Keratinocyte (primary cell): Measurements from ENCODE around the gene SMARCA2. TPM values are rescaled to one million over a fixed set of nuclear protein-coding genes. Genes with fewer than 3 reads are reported as not detected.

Experiments
- DNase-seq: peaks from one replicate; pipeline ENCODE4 v3.0.0-alpha.2; 2011; ENCODE audit warnings: low read depth, missing footprints, low spot score
- FAIRE-seq: peaks from 2 replicates; lab custom pipeline; 2011; peaks lifted over from hg19 to GRCh38; lab: Jason Lieb, UNC
- H2AFZ ChIP-seq: 2 replicates; pipeline ENCODE4 v1.6.0; 2012; ENCODE audit warnings: low read length, control low read depth, inconsistent platforms; ENCODE audit not compliant: control insufficient read depth
- H3K27ac ChIP-seq: 2 replicates; pipeline ENCODE4 v1.5.1; 2011; ENCODE audit warnings: low read length; ENCODE audit not compliant: control insufficient read depth, insufficient read depth
- H3K27me3 ChIP-seq: 3 replicates; pipeline ENCODE4 v1.6.0; 2011; ENCODE audit warnings: low read length; ENCODE audit not compliant: control insufficient read depth, insufficient read depth; ENCODE audit errors: extremely low read depth
- H3K36me3 ChIP-seq, 2 experiments: 2 replicates in 1 of 2; 3 replicates in 1 of 2; pipeline ENCODE4 v1.5.1; 2011; ENCODE audit warnings: low read length in 2 of 2, mild to moderate bottlenecking in 1 of 2; ENCODE audit not compliant: control insufficient read depth in 2 of 2, insufficient read depth in 2 of 2; ENCODE audit errors: extremely low read depth in 1 of 2
- H3K4me1 ChIP-seq: 3 replicates; pipeline ENCODE4 v1.5.1; 2011; ENCODE audit warnings: low read length; ENCODE audit not compliant: control insufficient read depth, insufficient read depth; ENCODE audit errors: extremely low read depth
- H3K4me2 ChIP-seq: 3 replicates; pipeline ENCODE4 v1.6.0; 2011; ENCODE audit warnings: low read depth, low read length; ENCODE audit not compliant: control insufficient read depth, insufficient read depth; ENCODE audit errors: extremely low read depth
- H3K4me3 ChIP-seq, 3 experiments: fragments of 200-600 bp in 1 of 3; sonication (generic) in 1 of 3; 2 replicates in 2 of 3; 3 replicates in 1 of 3; pipeline ENCODE4 v1.5.1; 2011 to 2016; ENCODE audit warnings: low read length in 3 of 3, mild to moderate bottlenecking in 3 of 3, control low read depth in 2 of 3, inconsistent platforms in 1 of 3, low read depth in 1 of 3, mixed read lengths in 1 of 3, mixed run types in 1 of 3, moderate library complexity in 1 of 3; ENCODE audit not compliant: control insufficient read depth in 2 of 3, insufficient read depth in 2 of 3; ENCODE audit errors: extremely low read depth in 1 of 3
- H3K79me2 ChIP-seq: 2 replicates; pipeline ENCODE4 v1.6.0; 2012; ENCODE audit warnings: low read length; ENCODE audit not compliant: control insufficient read depth, insufficient read depth
- H3K9ac ChIP-seq: 3 replicates; pipeline ENCODE4 v1.6.0; 2011; ENCODE audit warnings: low read length; ENCODE audit not compliant: control insufficient read depth, insufficient read depth; ENCODE audit errors: extremely low read depth
- H3K9me1 ChIP-seq: 3 replicates; pipeline ENCODE4 v1.6.0; 2011; ENCODE audit warnings: low read length; ENCODE audit not compliant: control insufficient read depth, insufficient read depth; ENCODE audit errors: extremely low read depth
- H3K9me3 ChIP-seq: 2 replicates; pipeline ENCODE4 v1.5.1; 2012; ENCODE audit warnings: low read depth, low read length; ENCODE audit not compliant: control insufficient read depth
- H4K20me1 ChIP-seq: 3 replicates; pipeline ENCODE4 v1.6.0; 2011; ENCODE audit warnings: low read length; ENCODE audit not compliant: control insufficient read depth, insufficient read depth; ENCODE audit errors: extremely low read depth
- CTCF ChIP-seq, 3 experiments: IDR thresholded peaks in 1 of 3; conservative IDR thresholded peaks in 1 of 3; optimal IDR thresholded peaks in 1 of 3; 2 replicates in 2 of 3; 3 replicates in 1 of 3; pipeline versions ENCODE3 to v1.5.1; 2011; ENCODE audit warnings: low read length in 3 of 3, mild to moderate bottlenecking in 3 of 3, moderate library complexity in 2 of 3, control low read depth in 1 of 3, inconsistent platforms in 1 of 3; ENCODE audit not compliant: insufficient read depth in 2 of 3; ENCODE audit errors: extremely low read depth in 1 of 3
- EZH2 ChIP-seq: IDR thresholded peaks from one replicate; pipeline ENCODE4 v1.6.1; 2012; ENCODE audit warnings: inconsistent platforms, mild to moderate bottlenecking, low read length, moderate library complexity
- dilution Hi-C: fragments of 300-500 bp; cut with MboI; formaldehyde crosslinking; loops from one replicate; pipeline ENCODE4 v1.7.0; 2020; ENCODE audit warnings: low sequenced_read_pairs; ENCODE audit not compliant: extremely low pct_ligation_motif_present
- polyA plus RNA-seq, 5 experiments: library from polyadenylated mRNA; depleted of rRNA in 3 of 5; stranded (reverse) in 3 of 5; stranded (forward) in 1 of 5; unstranded in 1 of 5; fragments of >200 nt; gene quantifications; 1 replicate in 1 of 5; 2 replicates in 3 of 5; 3 replicates in 1 of 5; pipeline versions ENCODE4 v1.2.1 to v1.2.3, GENCODE V29; 2011 to 2012; ENCODE audit warnings: missing spikeins in 2 of 5, low read depth in 1 of 5, low replicate concordance in 1 of 5

The SMARCA2 gene
- polyA plus RNA-seq, 1 donor (not counting 4 experiments of a cell fraction or from before 2014, with no cell fraction given): 39.0 TPM

GRCh38 chr9:2231829-2232228, 216.7 kb downstream of the SMARCA2 start:
- Histone ChIP-seq H3K27ac (no peak overlapping the region), H4K20me1 (no peaks in the 10 kb centered on the region), H2AFZ (no peak overlapping the region), H3K9me3 (no peaks in the 10 kb centered on the region), H3K79me2 (no peaks in the 10 kb centered on the region), H3K9ac (no peak overlapping the region), H3K36me3 (no peaks in the 10 kb centered on the region), H3K4me2 (no peak overlapping the region), H3K27me3 (no peaks in the 10 kb centered on the region), H3K9me1 (no peaks in the 10 kb centered on the region), H3K4me3 (no peak overlapping the region), H3K4me1 (peaks cover 3% of the 10 kb centered on the region)
- FAIRE-seq: no peak
- TF ChIP-seq CTCF (optimal IDR thresholded peaks at IDR 0.05 in 1 of 3, IDR thresholded peaks at IDR 0.05 in 1 of 3, conservative IDR thresholded peaks at IDR 0.05 in 1 of 3; ENCODE audit: extremely low read depth in 1 of 3, insufficient read depth in 2 of 3, low read length in 3 of 3): no peak
- no peak for TF ChIP-seq EZH2
- dilution Hi-C loops: no loop called here
- no peak for DNase-seq

- Histone ChIP-seq H3K27me3 (no peaks in the 10 kb centered on the region), H3K9me3 (no peaks in the 10 kb centered on the region), H3K4me1 (peaks cover 3% of the 10 kb centered on the region), H4K20me1 (no peaks in the 10 kb centered on the region), H3K79me2 (no peaks in the 10 kb centered on the region), H3K9me1 (no peaks in the 10 kb centered on the region), H3K9ac (no peak overlapping the region), H3K4me2 (no peak overlapping the region), H3K36me3 (no peaks in the 10 kb centered on the region), H2AFZ (no peak overlapping the region), H3K4me3 (no peak overlapping the region), H3K27ac (no peak overlapping the region)
- DNase-seq (no peak), FAIRE-seq (no peak)
- no peak for TF ChIP-seq CTCF (optimal IDR thresholded peaks at IDR 0.05 in 1 of 3, IDR thresholded peaks at IDR 0.05 in 1 of 3, conservative IDR thresholded peaks at IDR 0.05 in 1 of 3; ENCODE audit: extremely low read depth in 1 of 3, insufficient read depth in 2 of 3, low read length in 3 of 3)
- TF ChIP-seq EZH2: no peak
- dilution Hi-C loops: no loop called here
Observed at GRCh38 chr9:2233274-2233673, 218.1 kb downstream of the SMARCA2 start.
